Gastrocnemius medialis (tissue), 4 donors: ENCODE results near the gene RIC8A. TPM values are rescaled to one million over a fixed set of nuclear protein-coding genes. Genes with fewer than 3 reads are reported as not detected.

Experiments used
- ATAC-seq, 2 donors: fragments of 150-250 bp; one replicate each; pipeline ENCODE4 v1.9.1; 2016
- DNase-seq, 2 donors: peaks; one replicate each; pipeline ENCODE4 v3.0.0-alpha.2; 2019
- H3K27ac ChIP-seq, 4 donors: fragments of 200-600 bp; sonication (generic); 1 replicate in 1 of 4; 2 replicates in 3 of 4; pipeline ENCODE4 v1.5.1; 2016 to 2018; ENCODE audit warnings: mild to moderate bottlenecking in 2 of 4, moderate library complexity in 1 of 4
- H3K27me3 ChIP-seq, 3 donors: fragments of 200-600 bp; sonication (generic) in 2 of 3; 1 replicate in 1 of 3; 2 replicates in 2 of 3; pipeline versions ENCODE4 v1.5.1 to v1.6.0; 2016 to 2019; ENCODE audit warnings: mild to moderate bottlenecking in 1 of 3, moderate library complexity in 1 of 3
- H3K36me3 ChIP-seq, 2 donors: fragments of 200-600 bp; sonication (generic) in 1 of 2; one replicate each; pipeline ENCODE4 v1.5.1; 2017 to 2018
- H3K4me1 ChIP-seq, 2 donors: fragments of 200-600 bp; sonication (generic) in 1 of 2; one replicate each; pipeline ENCODE4 v1.5.1; 2016 to 2017; ENCODE audit warnings: mild to moderate bottlenecking in 2 of 2
- H3K4me3 ChIP-seq, 4 donors: fragments of 200-600 bp; sonication (generic) in 3 of 4; 1 replicate in 1 of 4; 2 replicates in 3 of 4; pipeline ENCODE4 v1.5.1; 2016 to 2019; ENCODE audit warnings: mild to moderate bottlenecking in 2 of 4
- H3K9me3 ChIP-seq, 3 donors: fragments of 200-600 bp; sonication (generic) in 2 of 3; 1 replicate in 1 of 3; 2 replicates in 2 of 3; pipeline ENCODE4 v1.5.1; 2016 to 2019
- CTCF ChIP-seq, 5 experiments: fragments of 450-650 bp in 3 of 5; fragments of 200-600 bp in 2 of 5; sonication (generic) in 2 of 5; IDR thresholded peaks in 4 of 5; conservative IDR thresholded peaks in 1 of 5; 1 replicate in 4 of 5; 2 replicates in 1 of 5; pipeline ENCODE4 v1.5.1; 2016 to 2019; ENCODE audit warnings: antibody characterized with exemption in 5 of 5, mild to moderate bottlenecking in 3 of 5, moderate library complexity in 3 of 5
- POLR2A ChIP-seq, 2 donors: fragments of 450-650 bp; IDR thresholded peaks; one replicate each; pipeline ENCODE4 v1.6.1; 2017; ENCODE audit warnings: antibody characterized with exemption in 2 of 2, mild to moderate bottlenecking in 2 of 2, moderate library complexity in 2 of 2
- in situ Hi-C, 4 donors: fragments of 200-750 bp; cut with MboI; loops; one replicate each; pipeline versions ENCODE4 v1.15.0 to v1.8.0; 2017; ENCODE audit warnings: low sequenced_read_pairs in 4 of 4
- intact Hi-C: fragments of 100-400 bp; cut with DNase I; formaldehyde crosslinking; loops from one replicate; pipeline ENCODE4 v1.15.1; 2023; ENCODE audit warnings: low total_unique reads
- total RNA-seq, 4 donors: library from RNA; depleted of rRNA; stranded (reverse); fragments of >200 nt; gene quantifications; one replicate each; pipeline versions ENCODE4 v1.1.0 to v1.2.3, GENCODE V29; 2016

RIC8A gene
- total RNA-seq, 4 donors from 2014 or later = 35.6 to 68.5 (median 47.8) TPM

GRCh38 chr11:198236-198806, 9.2 kb upstream of the RIC8A start:
- intact Hi-C loops (no loop called here), in situ Hi-C loops (no loop called here)
- Histone ChIP-seq H3K4me3 (no peak overlapping the region), H3K36me3 (peaks cover 0 to 11% of the 10 kb centered on the region in 2 donors), H3K9me3 (no peaks in the 10 kb centered on the region), H3K27me3 (no peaks in the 10 kb centered on the region), H3K4me1 (no peaks in the 10 kb centered on the region), H3K27ac (no peak overlapping the region)
- ATAC-seq (no peak), DNase-seq (no peak)
- TF ChIP-seq CTCF (IDR thresholded peaks at IDR 0.05 in 4 of 5, conservative IDR thresholded peaks at IDR 0.05 in 1 of 5) (no peak), POLR2A (IDR thresholded peaks at IDR 0.05) (no peak)

- ATAC-seq = no peak
- TF ChIP-seq CTCF (IDR thresholded peaks at IDR 0.05 in 4 of 5, conservative IDR thresholded peaks at IDR 0.05 in 1 of 5) (no peak), POLR2A (IDR thresholded peaks at IDR 0.05) (no peak)
- no peak for DNase-seq
These were observed 8.4 kb upstream of the RIC8A start for GRCh38 chr11:199004-199581.

GRCh38 chr11:199782-200181, 7.7 kb upstream of the RIC8A start:
- H3K27ac ChIP-seq = no peak overlapping the region
- ATAC-seq (no peak), DNase-seq (no peak)
- TF ChIP-seq POLR2A (IDR thresholded peaks at IDR 0.05) = no peak
- TF ChIP-seq CTCF (IDR thresholded peaks at IDR 0.05 in 4 of 5, conservative IDR thresholded peaks at IDR 0.05 in 1 of 5) = no peak
- H3K4me3 ChIP-seq = no peak overlapping the region
- in situ Hi-C loops (no loop called here), intact Hi-C loops (loop anchor here (10.0 kb wide), 1 partner anchor 245 kb away; the partner anchor contains the start of gene ANO9)
- H3K4me1 ChIP-seq = no peaks in the 10 kb centered on the region
- H3K9me3 ChIP-seq = no peaks in the 10 kb centered on the region
- peaks cover 0 to 21% of the 10 kb centered on the region in 2 donors for H3K36me3 ChIP-seq
- H3K27me3 ChIP-seq = no peaks in the 10 kb centered on the region

More at GRCh38 chr11:199004-199581, 8.4 kb upstream of the RIC8A start:
- Histone ChIP-seq H3K27me3 (no peaks in the 10 kb centered on the region), H3K4me3 (no peak overlapping the region), H3K27ac (no peak overlapping the region), H3K9me3 (no peaks in the 10 kb centered on the region), H3K36me3 (peaks cover 0 to 14% of the 10 kb centered on the region in 2 donors), H3K4me1 (no peaks in the 10 kb centered on the region)
- in situ Hi-C loops (no loop called here), intact Hi-C loops (no loop called here)

- no peaks in the 10 kb centered on the region for H3K9me3 ChIP-seq
- H3K36me3 ChIP-seq = peaks cover 0 to 27% of the 10 kb centered on the region in 2 donors
- H3K4me3 ChIP-seq = no peak overlapping the region
- in situ Hi-C loops (no loop called here), intact Hi-C loops (loop anchor here (10.0 kb wide), 1 partner anchor 244 kb away; the partner anchor contains the start of gene ANO9)
- ATAC-seq (no peak), DNase-seq (no peak)
- no peak overlapping the region for H3K27ac ChIP-seq
- TF ChIP-seq CTCF (IDR thresholded peaks at IDR 0.05 in 4 of 5, conservative IDR thresholded peaks at IDR 0.05 in 1 of 5) = no peak
- no peak for TF ChIP-seq POLR2A (IDR thresholded peaks at IDR 0.05)
- H3K4me1 ChIP-seq = peaks cover 2 to 5% of the 10 kb centered on the region in 2 donors
- no peaks in the 10 kb centered on the region for H3K27me3 ChIP-seq
These were observed 7.1 kb upstream of the RIC8A start for GRCh38 chr11:200224-201003.
